TTC549 (cell line): ENCODE measurements around the gene BLVRB.
"Not testable (repeated sequence)": the region's sequence is repeated elsewhere in the genome, so short reads cannot be mapped to it uniquely, and the experiment has no call there.

Experiments
- FAIRE-seq: peaks from 2 replicates; lab custom pipeline; 2012; peaks lifted over from hg19 to GRCh38; lab: Jason Lieb, UNC

The BLVRB gene

DNA sequence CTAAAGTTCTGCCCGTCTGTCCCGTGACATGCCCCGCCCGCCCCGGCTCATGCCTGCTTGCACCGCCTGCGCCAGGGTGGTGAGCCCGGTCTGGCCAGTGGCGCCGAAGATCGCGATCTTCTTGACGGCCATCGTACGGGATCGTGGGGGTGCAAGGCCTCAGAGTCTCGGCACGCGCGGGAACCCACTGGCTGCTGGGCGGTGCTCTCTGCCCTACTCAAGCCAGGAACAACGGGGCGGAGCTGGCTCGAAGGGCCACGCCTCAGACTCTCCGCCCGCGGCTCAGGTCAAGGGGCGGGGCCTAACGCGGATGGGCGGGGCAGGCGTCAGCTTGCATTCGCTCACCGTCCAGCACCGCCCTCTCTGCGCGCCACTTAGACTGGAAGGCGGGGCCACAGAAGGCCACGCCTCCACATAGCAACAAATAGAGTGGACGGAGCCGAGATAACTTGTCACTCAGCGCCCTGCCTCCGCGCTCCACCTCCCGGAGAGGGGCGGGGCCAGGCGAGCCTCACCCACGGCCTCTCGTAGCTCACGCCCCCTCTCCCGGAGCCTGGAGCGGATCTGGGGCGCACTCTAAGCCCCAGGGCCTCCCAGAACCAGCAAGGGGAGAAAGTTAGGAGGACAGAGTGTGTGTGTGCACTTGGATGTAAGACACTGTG is at the start of gene BLVRB:
TSS of gene BLVRB (minus strand) at position 189 of the 662 bp plus-strand sequence. CDS start at position 132, 57 bp downstream.
- FAIRE-seq = peak; percentile 88

DNA sequence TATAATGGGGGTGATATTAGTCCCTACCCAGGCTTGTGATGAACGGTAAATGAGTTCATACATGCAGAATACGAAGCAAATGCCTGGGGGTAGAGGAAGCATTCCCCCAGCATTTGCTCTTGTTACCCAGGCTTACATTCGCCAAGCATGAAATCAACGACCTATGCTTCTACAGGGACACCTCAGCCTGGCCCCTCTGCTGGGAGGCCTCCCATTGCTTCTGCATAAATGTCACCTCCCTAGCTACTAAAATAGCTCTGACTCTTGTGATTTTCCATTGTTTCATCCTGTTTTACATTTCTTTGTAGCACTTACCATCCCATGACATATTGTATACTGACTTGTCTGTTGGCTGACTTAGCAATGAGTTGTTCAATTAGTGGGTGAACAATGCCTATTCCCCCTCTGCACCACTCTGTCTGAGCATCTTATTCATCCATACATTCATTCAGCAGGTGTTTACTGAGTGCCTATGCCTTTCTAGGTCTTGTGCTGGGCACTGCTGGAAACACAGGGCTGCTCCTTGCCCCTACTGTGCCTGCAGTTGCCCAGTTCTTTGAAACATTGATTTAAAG is 48.3 kb upstream of the BLVRB start:
- FAIRE-seq = no peak

- FAIRE-seq = no peak
Measured at GRCh38 chr19:40513345-40513678, 47.8 kb upstream of the BLVRB start.

GRCh38 chr19:40512473-40513344 is 47.2 kb upstream of the BLVRB start:
- no peak for FAIRE-seq

GRCh38 chr19:40512110-40512472 is 46.5 kb upstream of the BLVRB start:
- no peak for FAIRE-seq

DNA sequence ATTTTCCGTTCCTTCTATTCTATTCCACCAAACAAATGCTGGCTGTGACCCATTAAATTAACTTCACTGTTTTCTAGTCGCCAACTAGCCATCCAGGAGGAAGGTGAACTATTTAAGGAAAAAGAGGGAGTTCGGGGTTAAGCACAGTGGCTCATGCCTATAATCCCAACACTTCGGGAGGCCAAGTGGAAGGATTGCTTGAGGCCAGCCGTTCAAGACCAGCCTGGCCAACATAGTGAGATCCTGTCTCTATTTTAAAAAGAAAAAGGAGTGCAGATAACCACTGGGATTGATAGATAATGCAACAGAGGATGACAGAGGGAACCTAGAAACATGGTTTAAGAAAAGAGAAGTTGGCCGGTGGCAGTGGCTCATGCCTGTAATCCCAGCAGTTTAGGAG is 45.9 kb upstream of the BLVRB start:
- no peak for FAIRE-seq

- no peak for FAIRE-seq
Measured at GRCh38 chr19:40510526-40511115, 45.1 kb upstream of the BLVRB start.

DNA sequence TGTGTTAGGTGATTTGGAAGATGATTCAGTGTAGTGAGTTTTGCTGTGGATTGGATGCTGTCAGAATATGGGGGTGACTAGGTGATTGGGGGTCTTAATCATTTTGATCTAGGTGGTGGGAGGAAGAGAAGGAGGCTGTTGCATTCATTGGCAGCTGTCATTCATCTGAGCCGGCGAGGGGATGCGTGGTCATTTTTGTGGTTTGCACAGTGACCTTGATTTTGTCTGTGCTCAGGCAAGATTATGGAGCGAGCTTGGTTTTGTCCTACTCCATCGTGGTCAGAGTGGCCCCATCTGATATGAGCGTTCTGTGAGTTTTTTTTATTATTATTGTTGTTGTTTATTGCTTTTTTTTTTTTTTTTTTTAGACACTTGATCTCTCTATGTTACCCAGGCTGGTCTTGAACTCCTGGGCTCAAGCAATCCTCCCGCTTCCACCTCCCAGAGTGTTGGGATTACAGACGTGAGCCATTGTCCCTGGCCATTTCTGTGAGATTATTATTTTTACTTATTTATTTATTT is 43.3 kb upstream of the BLVRB start:
- FAIRE-seq = no peak

GRCh38 chr19:40507892-40508291 is 42.3 kb upstream of the BLVRB start:
- no peak for FAIRE-seq

GRCh38 chr19:40506099-40506498 is 40.6 kb upstream of the BLVRB start:
- no peak for FAIRE-seq

- no peak for FAIRE-seq
Measured at GRCh38 chr19:40503320-40503695, 37.8 kb upstream of the BLVRB start.

- no peak for FAIRE-seq
Measured at GRCh38 chr19:40502647-40503319, 37.2 kb upstream of the BLVRB start.

GRCh38 chr19:40502081-40502480 is 36.5 kb upstream of the BLVRB start:
- no peak for FAIRE-seq

- no peak for FAIRE-seq
Measured at GRCh38 chr19:40501599-40501998, 36.1 kb upstream of the BLVRB start.

GRCh38 chr19:40500678-40501530 is 35.4 kb upstream of the BLVRB start:
- FAIRE-seq = not testable (repeated sequence)

- no peak for FAIRE-seq
Measured at GRCh38 chr19:40499320-40499719, 33.8 kb upstream of the BLVRB start.

DNA sequence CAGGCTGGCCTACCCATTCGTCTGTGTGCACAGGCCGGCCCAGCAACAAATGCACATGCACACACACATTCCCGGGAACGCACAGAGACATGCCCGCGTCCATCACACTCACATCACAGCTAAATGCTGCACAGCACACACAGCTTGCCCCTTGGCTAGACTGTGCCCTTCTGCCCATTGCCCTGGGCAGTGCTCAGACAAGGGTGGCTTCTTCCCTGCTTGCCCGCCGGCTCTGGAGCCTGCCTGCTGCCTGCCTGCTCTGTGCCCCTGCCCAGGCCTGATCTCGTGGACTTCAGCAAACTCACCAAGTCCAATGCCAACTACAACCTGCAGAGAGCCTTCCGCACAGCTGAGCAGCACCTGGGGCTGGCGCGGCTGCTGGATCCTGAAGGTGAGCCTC is 31.7 kb upstream of the BLVRB start:
- FAIRE-seq = no peak

GRCh38 chr19:40494191-40494838 is 28.8 kb upstream of the BLVRB start:
- no peak for FAIRE-seq

DNA sequence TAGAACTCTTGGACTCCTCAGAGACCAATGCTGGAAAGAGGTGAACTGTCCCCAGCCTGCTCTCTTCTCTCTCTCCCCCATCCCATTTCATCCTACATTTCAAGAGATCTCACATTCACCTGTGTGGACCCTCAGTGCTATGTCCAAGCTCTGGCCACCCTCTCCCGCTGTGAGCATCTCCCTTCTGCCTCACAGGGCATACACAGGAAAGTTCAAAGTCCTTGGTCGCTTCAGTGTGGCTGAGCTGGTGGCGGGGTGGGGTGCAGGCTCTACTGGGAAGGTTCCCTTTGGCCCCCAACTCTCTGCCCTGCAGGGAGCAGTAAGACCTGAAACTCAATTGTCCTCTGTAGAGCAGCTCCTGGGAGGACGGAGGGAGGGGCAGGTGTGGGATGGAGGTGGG is 28.2 kb upstream of the BLVRB start:
- FAIRE-seq = no peak

GRCh38 chr19:40492274-40492673 is 26.7 kb upstream of the BLVRB start:
- FAIRE-seq = no peak

DNA sequence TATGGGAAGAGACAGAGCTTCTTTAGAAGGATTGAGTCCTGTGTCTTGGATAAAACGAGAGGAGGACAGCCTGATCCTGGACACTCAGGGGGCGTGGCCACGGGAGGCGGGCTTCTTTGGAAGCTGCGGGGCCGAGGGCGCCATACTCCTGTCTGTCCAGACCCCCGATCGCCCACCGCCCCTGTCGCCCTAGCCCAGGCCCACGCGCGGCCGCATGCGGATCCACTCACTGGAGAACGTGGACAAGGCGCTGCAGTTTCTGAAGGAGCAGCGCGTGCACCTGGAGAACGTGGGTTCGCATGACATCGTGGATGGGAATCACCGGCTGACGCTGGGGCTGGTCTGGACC is 24.3 kb upstream of the BLVRB start:
- no peak for FAIRE-seq
